ENCODE data around the gene PHF21A.
A peak's percentile ranks its signal among the peaks of the same experiment; 100 is the strongest.

Gene PHF21A

DNA sequence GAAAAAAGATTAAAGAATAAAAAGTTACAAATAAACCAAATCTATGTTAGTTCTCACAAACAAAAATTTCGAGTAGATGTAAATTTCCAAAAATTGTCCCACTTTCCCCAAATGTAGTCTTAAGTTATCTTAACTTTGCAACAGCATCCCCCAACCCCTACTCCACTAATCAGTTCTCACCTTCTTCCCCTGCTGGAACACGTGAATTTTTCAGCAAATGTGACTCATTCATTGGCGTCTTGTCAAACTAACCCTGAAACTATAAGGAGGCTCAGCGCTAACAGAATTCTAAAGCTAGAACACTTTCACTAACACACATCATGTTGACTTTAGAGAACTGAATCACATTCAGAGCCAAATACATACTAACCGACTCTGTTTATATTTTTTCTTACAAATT is 46.1 kb downstream of the PHF21A start:
- no peak for DNase-seq

DNA sequence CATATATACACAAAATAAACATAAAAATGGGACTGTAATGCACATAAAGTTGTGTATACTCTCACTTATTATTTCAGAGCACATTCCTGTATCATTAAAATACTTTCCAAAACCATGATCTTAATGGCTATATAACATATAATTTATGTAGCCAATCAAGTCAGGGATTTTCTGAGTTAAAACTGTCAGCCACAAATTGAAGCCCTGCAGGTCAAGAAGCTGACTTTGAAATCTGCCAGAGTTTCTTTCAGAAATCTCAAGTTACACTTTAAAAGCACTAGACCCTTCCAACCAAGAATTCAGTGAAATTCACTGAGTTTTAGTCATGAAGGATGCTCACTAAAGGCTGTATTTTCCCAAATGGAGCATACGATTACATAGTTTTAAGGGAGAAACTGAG is 47.6 kb downstream of the PHF21A start:
- no peak for DNase-seq

DNA sequence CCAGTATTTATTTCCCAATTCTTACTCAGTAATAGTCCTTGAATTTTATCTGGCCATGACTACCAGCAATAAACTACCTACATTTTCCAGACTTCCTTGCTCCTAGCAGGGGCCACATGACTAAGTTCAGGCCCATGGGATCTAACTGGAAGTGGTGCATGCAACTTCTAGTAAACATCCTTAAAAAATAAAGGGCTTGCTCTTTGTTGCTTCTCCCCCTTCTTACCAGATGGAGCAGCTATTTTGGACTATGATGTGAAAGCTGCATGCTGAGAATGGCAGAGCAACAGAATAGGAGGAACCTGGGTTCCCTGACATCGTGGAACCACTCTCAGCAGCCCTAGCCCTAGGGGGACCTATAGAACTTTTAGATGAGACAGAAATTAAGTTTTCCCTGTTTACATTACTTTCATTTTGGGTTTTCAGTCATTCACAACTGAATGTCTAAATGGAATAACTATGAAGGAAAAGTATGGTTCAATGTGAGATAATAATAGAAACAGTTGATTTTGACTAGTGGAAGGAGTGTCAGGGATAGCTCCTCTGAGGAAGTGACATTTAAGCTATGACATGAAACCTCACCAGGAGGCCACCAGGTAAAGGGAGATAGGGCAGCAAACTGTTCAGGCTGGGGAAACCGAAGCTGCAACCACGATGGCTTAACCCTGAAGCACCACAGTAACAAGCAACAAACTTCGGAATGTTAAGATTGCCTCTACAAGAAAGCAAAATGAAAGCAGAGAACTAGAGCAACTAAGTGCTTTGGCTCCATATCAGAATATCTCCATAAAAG is 48.9 kb downstream of the PHF21A start:
- DNase-seq, result no peak

DNA sequence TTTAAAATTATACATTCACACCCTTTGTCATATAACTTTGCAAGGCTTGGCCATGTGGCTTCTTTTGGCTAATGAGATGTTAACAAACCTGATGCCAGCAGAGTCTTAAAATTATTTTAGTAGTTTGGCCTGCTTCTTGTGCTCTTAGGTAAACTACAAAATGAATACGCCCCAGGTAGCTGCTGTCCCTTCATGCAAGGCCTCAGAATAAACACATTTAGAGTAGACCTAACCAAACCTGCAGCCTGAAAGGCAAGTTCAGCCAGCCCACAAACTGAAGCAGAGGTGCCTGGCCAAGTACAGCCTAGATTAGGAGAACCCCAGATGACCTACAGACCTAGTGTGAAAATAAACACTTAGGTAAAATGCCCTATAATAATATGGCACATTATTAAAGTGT is 50.2 kb downstream of the PHF21A start:
- no peak for DNase-seq

DNA sequence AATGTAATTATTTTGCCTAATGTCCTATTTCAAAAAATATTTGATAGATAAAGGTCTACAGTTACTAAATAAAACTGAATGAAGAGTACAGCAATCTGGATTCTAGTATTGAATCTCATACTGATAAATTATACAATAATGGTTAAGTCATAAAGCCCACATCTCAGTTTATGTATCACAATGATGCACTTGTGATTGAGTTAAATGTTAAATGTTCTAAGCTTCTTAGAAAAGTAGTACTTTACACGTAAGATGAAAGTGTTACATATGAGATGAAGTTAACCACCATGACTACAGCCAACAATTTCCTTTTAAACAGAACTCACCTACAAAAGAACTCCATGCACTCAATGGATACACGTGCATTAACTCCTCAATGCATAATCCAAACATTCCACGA is 51.7 kb downstream of the PHF21A start:
- DNase-seq, result no peak

DNA sequence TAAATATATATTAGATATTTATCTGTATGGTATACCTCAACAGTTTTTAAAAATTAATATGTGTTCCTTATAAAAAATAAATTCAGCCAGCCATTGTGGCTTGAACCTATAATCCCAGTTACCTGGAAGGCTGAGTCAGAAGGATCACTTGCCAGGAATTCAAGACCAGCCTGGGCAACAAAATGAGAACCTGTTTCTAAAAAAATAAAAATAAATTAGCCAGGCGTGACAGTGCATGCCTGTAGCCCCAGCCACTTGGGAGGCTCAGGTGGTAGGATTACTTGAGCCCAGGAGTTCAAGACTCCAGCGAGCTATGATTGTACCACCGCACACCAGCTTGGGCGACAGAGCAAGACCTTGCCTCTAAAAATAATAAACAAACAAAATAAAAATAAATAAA is 54.9 kb downstream of the PHF21A start:
- DNase-seq, result no peak

DNA sequence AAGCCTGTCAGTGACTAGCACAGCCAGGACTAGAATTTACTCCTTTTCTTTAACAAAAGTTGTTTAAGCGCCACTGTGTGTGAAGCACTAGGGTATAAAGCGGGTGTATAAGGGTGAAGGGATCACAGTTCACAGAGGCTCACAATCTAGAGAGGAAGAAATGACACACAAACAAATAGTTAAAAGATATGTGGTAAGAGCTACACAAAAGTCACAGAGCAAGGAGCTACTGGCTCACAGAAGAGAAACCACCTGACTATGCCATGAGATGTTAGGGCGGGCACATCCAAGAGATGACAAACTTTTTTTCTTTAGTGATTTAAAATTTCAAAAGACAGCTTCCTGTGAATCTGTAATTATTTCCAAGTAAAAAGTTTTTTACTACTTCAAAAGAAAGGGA is 55.6 kb downstream of the PHF21A start:
- no peak for DNase-seq

DNA sequence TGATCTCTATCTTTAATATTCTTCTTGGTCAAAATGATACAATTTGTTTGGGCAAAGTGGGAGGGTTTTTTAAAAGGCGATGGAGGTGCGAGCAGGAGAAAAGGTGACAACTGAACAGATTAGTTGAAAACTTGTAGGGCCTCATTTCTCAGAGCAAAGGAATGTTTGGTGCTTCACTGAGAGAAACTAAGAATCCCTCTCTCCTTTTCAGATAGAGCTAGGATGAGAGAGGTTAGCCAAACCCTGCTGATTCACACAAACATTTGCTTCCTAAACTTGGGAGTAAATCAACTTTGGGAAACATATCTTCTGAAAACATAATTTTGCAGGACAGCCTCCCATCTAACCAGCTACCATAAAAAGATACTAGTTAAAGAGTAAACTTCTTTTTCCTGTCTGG is 57.0 kb downstream of the PHF21A start:
- no peak for DNase-seq

DNA sequence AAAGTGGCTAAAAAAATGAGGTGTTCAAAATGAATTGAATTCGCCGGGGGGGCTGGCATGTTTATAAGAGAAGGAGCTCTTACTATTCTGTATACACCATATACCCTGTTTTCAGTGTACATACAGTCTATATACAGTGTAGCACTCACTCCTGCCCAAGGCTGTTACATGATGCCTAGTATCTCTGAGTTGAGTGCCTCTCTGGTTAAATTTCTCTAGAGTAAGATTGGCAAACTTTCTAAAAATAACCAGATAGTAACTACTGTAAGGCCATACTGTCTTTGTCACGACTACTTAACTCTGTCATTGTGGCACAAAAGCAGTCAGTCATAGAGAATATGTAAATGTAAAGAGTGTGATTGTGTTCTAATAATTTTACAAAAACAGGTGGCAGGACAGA is 58.1 kb downstream of the PHF21A start:
- DNase-seq, result no peak

DNA sequence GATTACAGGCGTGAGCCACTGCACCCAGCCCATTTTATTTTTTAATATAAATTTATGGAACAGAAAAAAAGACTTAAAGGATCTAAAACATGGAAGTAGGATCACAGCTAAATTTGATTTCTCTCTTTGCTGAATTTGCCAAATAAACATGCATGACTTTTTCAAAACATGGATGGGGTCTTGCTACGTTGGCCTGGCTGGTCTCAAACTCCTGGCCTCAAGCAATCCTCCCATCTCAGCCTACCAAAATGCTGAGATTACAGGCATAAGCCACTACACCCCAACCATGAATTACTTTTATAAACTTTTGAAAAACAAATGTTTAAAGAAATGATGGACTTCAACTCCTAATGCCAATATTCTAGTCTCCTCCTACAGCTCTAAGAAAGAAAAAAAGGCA is 61.2 kb downstream of the PHF21A start:
- no peak for DNase-seq

DNA sequence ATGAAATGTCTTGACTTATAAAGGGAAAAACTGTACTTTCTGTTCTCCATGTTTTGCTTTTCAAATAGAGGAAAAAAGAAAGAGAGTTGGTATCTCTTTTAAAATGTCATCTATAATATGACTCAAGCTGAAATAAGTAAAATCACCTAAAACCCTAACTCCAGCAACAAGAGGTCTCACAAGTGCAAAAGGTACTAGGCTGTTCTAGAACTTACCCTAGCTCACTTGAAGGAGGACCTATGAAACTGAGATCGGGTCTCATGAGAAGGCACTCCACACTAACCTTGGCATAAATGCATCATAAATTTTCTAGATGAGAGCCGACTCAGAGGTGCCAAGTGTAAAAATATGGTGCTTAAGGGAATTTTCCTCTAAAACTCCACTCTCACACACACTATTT is 63.8 kb downstream of the PHF21A start:
- no peak for DNase-seq

DNA sequence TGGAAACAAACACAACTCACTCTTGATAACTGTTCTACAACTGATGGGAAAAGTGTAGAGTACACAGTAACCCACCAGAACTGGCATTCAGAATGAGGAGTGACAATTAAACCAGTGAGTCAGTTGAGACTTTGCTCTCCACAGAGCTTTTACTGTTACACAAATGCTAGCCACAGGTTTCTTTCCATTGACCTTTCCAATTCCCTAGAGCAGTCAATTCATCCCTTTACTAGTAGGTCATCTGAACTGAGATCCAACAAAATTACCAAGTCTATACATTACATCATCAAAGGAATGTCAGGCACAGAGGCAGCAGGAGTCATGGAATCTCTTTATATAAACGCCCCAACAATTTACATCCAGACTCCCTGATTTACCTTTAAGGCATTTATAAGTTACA is 65.9 kb downstream of the PHF21A start:
- DNase-seq, result no peak

DNA sequence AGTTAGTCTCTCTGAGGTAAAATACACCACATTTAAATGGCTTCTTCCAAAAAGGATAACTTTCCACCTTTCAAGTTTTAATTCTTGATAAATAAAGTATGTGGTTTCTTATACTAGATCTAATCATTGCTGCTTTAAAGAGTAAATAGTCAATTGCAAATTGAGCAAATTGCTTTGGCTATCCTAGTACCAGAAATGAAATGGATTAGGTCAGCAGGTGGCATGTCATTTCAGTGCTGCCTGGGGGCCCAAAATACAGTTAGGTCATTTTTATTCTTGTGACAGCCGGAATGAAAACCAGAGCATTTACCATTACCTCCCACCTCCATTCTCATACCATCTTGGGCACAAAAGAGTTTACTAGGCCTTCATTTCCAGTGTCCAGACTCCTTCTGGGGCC is 70.2 kb downstream of the PHF21A start:
- DNase-seq, result no peak

DNA sequence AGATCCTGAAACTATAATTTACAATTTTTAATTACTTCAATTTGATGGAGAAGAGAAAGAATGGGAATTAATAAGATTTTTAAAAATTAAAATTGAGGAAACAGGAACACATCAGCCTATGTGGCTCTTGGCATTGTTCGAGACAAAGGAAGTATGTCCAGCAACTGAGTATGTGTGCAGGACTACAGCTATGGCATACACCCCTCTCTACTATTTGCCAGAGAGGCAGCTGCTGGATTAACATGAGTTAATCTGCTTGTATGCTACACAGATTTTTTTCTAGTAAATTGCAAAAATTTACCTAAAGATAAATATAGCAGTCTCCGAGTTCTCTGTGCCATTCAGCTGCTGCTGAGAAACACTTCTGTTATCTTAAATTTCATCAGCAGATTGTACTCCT is 70.6 kb downstream of the PHF21A start:
- DNase-seq, result no peak

DNA sequence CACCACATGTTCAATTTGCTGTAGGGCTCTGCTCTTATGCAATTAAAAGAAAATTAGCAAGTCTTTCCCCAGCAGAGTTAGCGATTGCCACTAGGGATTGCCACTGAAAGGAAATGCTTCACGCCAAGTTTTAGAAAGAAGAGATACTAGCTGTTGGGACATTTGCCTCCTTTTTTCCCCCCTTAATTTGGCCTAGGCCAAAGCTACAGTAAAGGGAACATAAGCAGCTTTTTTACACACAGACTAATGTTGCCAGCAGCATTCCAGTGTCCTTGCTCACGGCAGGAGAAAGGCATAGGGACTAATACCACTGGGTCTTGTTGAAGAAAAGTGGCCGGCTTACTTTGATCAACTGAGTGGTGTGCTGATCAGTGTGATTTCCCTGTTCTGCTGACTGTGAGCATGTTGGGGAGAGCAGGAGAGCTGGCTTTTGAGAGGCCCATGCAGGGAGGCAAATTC is 71.2 kb downstream of the PHF21A start:
- peak; percentile 34 for DNase-seq

DNA sequence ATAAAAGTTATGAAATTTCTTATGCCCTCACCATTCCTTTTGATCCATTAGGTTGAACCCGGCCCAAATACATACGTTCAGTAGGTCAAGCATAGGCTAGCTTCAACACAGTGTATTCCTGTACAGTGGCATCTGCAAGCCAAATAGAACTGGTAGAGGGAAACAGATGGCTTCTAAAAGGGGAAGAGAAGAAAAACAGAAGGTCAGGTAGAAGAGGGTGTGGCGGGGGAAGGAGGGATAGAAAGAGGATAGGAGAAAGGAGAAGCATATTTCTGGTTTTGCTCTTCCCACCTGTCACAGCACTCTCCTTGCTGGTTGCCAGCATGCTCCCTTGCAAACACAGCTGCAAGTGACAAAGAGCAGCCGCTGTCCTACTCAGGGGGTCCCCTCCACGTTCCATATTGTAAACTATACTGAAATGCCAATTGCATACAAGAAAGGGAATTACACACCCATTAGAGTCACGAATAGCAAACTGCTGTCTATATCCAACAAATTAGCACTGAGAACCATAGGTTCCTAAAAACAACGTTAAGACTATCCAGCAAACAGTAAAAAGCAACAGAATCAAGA is 71.8 kb downstream of the PHF21A start:
- DNase-seq, result no peak

DNA sequence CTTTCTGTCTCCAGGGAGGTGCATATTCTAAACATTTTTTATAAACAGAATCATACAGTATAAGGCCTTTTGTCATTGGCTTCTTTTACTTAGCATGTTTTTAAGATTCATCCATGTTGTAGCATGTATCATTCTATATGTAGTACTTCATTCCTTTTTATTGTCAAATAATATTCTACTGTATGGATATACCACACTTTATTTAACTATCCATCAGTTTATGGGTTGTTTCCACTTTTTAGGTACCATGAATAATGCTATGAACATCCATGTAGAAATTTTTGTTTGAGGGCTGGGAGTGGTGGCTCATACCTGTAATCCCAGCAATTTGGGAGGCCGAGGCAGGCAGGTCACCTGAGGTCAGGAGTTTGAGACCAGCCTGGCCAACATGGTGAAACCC is 73.1 kb downstream of the PHF21A start:
- no peak for DNase-seq

DNA sequence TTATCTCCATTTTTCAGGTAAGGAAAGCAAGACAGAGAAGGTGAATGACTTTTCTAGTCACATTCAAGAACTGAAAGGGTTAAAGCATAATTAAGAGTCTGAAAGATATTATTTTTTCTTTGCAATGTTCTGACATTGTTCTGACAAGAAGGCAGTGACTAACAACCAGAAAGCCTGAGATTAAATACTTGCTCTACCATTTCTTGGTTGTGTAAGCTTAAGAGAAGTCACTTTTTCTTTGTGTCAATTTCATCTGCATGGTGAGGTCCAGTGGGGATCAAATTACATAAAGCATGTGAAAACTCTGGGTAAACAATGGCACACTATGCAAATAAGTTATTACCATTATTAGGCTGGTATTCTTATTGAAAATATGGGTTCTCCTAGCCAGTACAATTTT is 73.7 kb downstream of the PHF21A start:
- no peak for DNase-seq

DNA sequence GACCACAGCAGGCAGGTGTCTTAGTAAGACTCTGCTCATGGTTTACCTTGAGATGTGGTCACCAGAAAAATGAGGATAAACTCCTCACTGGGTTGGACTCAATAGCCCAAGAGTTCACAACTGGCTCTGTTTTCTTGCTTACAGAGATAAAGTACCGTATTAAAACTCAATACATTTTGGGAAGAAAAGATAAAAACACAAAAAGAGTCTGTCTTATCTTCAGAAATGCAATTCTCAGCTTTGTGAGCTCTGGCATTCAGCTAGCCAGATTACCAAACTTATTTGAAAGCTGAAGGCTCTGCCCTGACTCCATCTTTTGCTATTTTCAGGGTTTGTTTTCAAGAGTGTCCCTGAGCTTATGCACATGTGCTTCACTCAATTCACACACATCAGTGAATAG is 75.4 kb downstream of the PHF21A start:
- DNase-seq, result no peak

DNA sequence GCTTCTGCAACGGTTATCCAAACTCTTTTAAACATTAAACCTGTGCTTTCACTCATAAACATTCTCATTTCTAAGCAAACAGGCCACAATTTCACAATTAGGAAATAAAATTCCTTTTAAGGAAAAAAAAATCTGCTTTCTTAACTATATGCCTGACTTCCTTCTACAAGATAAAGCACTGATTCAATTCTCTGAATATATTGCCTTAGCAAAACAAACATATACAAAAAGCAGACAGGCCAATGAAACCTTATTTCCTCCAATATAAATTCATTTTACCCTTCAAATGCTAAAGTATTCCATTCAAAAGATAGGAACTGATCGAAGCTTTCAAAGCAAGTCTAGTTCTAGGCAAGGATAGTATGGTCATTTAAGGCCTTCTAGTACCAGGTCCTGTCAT is 76.7 kb downstream of the PHF21A start:
- no peak for DNase-seq

DNA sequence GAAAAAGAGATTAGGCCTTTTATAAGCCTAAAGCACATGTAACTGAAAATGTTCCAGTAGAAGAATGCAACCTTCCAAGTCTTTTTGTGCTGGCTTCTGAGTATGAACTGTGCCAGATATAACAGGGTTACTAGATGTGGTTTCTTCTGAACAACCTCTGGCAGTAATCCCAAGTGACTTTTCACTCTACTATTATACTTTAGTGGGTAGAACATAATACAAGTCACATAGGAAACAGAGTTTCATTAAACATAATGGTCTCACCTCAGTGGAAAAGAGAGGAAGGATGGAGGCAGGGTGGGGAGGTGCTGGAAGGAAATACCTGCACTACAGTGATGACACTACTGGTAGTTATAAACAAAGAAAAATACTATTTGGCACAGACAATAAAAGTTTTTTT is 81.3 kb downstream of the PHF21A start:
- DNase-seq, result no peak

DNA sequence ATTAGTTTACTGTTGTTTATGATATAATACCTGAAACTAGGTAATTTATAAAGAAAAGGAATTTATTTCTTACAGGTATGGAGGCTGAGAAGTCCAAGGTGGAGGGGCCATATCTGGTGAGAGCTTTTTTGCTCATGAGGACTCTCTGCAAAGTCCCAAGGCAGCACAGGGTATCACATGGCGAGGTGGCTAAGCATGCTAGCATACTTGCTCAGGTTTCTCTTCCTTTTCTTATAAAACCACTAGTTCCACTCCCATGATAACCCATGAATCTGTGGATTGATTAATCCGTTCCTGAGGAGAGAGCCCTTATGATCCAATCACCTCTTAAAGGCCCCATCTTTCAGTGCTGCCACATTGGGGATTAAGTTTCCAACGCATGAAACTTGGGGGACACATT is 82.7 kb downstream of the PHF21A start:
- DNase-seq, result no peak

DNA sequence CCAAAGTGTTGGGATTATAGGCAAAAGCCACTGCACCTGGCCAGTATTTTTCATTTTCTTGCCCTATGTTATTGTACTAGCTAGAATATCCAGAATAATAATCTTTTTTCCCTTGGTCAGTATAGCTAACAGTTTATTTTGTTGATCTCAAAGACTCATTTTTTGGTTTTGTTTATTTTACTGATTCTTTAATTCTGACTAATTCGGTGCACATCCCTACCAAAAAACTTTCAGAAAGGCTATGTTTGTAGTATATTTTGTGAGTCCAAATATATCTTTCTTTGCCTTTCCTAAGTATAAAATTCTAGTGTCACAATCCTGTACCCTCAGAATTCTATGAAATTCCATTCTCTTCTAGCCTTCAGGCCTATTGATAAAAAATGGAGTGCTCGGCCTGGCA is 84.3 kb downstream of the PHF21A start:
- no peak for DNase-seq

DNA sequence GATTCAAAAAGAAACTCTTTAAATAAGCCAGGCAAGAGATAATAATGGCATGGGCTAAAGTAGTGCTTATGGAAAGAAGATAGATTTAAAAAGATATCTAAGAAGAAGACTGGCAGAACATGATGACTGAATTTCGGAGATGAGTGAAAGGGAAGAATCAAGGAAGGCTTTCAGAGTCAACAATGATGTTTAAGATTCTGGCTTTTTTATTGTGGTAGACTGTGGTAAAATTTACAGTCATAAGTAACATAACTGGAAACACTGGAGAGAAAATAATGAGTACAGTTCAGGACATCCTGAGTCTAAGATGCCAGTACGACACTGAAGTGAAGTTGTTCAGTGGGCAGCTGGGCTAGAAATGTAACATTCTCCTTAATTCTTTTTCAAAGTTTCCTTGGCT is 85.2 kb downstream of the PHF21A start:
- DNase-seq, result no peak

DNA sequence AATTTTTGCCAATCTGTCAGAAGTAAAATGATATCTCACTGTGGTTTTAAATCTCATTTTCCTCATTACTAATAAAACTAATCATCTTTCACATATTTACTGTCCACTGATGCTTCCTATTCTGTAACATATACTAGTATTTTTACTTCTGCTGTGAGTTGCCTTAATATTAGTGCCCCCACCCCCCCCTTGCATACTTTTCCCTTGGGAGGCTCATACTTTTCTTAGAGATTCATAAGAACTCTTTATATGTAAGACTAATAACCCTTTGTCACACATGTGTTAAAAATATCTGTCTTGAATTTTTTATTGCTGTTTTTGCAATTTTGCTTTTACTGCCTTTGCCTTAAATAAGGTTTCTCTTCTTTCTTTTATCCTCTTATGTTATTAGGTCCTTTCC is 87.2 kb downstream of the PHF21A start:
- DNase-seq, result no peak

Measured in right kidney (tissue), 1 donor.